Measurements from ENCODE around the gene AVL9.

DNA sequence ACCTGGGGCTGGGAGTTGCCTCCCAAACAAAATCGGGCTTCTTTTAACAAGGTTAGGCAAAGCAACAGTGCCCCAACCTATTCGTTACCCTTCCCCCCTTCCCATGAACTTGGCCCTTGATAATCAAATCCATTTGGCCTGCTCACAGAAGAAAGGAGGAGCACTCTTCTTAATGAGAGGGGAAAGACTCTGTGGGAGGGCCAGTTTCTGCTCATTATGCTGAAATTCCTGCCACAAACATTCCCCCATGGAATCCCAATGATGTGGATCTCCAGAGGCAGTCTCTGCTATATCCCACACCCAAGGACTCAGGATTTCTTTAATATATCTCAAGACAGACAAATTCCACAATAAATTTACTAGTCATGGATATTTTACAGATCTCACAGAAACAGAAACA lies 48.1 kb upstream of the AVL9 start:
- TF ChIP-seq, protein P1, sequence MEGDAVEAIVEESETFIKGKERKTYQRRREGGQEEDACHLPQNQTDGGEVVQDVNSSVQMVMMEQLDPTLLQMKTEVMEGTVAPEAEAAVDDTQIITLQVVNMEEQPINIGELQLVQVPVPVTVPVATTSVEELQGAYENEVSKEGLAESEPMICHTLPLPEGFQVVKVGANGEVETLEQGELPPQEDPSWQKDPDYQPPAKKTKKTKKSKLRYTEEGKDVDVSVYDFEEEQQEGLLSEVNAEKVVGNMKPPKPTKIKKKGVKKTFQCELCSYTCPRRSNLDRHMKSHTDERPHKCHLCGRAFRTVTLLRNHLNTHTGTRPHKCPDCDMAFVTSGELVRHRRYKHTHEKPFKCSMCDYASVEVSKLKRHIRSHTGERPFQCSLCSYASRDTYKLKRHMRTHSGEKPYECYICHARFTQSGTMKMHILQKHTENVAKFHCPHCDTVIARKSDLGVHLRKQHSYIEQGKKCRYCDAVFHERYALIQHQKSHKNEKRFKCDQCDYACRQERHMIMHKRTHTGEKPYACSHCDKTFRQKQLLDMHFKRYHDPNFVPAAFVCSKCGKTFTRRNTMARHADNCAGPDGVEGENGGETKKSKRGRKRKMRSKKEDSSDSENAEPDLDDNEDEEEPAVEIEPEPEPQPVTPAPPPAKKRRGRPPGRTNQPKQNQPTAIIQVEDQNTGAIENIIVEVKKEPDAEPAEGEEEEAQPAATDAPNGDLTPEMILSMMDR (IDR thresholded peaks at IDR 0.05) = no peak
- TF ChIP-seq JUND (IDR thresholded peaks at IDR 0.05) (no peak), GABPA (IDR thresholded peaks at IDR 0.05; ENCODE audit: low read depth) (no peak)
- TF ChIP-seq, protein P2, sequence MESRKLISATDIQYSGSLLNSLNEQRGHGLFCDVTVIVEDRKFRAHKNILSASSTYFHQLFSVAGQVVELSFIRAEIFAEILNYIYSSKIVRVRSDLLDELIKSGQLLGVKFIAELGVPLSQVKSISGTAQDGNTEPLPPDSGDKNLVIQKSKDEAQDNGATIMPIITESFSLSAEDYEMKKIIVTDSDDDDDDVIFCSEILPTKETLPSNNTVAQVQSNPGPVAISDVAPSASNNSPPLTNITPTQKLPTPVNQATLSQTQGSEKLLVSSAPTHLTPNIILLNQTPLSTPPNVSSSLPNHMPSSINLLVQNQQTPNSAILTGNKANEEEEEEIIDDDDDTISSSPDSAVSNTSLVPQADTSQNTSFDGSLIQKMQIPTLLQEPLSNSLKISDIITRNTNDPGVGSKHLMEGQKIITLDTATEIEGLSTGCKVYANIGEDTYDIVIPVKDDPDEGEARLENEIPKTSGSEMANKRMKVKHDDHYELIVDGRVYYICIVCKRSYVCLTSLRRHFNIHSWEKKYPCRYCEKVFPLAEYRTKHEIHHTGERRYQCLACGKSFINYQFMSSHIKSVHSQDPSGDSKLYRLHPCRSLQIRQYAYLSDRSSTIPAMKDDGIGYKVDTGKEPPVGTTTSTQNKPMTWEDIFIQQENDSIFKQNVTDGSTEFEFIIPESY (IDR thresholded peaks at IDR 0.05; ENCODE audit: borderline replicate concordance, low read depth) = no peak
